CD4-positive, alpha-beta memory T cell (primary cell): ENCODE data around the gene MORN1. TPM values are rescaled to one million over a fixed set of nuclear protein-coding genes. Genes with fewer than 3 reads are reported as not detected.
"Not testable (repeated sequence)": the region's sequence is repeated elsewhere in the genome, so short reads cannot be mapped to it uniquely, and the experiment has no call there.

Experiments used
- CTCF ChIA-PET: fragments of 350-600 bp; sonication (Branson Sonifier 250); formaldehyde crosslinking; loops from one replicate; lab custom pipeline; 2021; ENCODE audit warnings: inconsistent platforms; ENCODE audit not compliant: partially characterized antibody; lab: Charles Lee
- POLR2A ChIA-PET: fragments of 350-600 bp; sonication (Branson Sonifier 250); formaldehyde crosslinking; loops from one replicate; lab custom pipeline; 2021; ENCODE audit not compliant: partially characterized antibody; lab: Charles Lee
- DNase-seq, 5 donors: peaks; one replicate each; pipeline versions ENCODE4 v3.0.0 to v3.0.0-alpha.2; 2020 to 2022; ENCODE audit warnings: mixed read lengths in 1 of 5
- H3K27ac ChIP-seq: one replicate; pipeline ENCODE4 v1.7.0; 2013; ENCODE audit warnings: low read depth, low read length
- H3K27me3 ChIP-seq: 2 replicates; pipeline ENCODE4 v1.7.0; 2013; ENCODE audit warnings: mild to moderate bottlenecking, low read length, moderate library complexity; ENCODE audit not compliant: insufficient read depth
- H3K36me3 ChIP-seq: 2 replicates; pipeline ENCODE4 v1.7.0; 2013; ENCODE audit warnings: mild to moderate bottlenecking, low read length, moderate library complexity; ENCODE audit not compliant: insufficient read depth
- H3K4me1 ChIP-seq: 2 replicates; pipeline ENCODE4 v1.7.0; 2013; ENCODE audit warnings: mild to moderate bottlenecking, low read length, moderate library complexity; ENCODE audit not compliant: insufficient read depth
- H3K4me3 ChIP-seq, 2 donors: one replicate each; pipeline ENCODE4 v1.7.0; 2013; ENCODE audit warnings: low read length in 2 of 2, mild to moderate bottlenecking in 1 of 2
- H3K9me3 ChIP-seq, 2 donors: one replicate each; pipeline ENCODE4 v1.7.0; 2013; ENCODE audit warnings: low read length in 2 of 2, control low read depth in 1 of 2; ENCODE audit not compliant: control insufficient read depth in 1 of 2
- H3K27ac Mint-ChIP-seq, 7 donors: one replicate each; pipeline ENCODE4 v1.8.0; 2020 to 2021; ENCODE audit warnings: mixed read lengths in 7 of 7, mild to moderate bottlenecking in 6 of 7, inconsistent platforms in 3 of 7, moderate library complexity in 3 of 7
- H3K27me3 Mint-ChIP-seq, 2 donors: one replicate each; pipeline ENCODE4 v1.8.0; 2020 to 2021; ENCODE audit warnings: mixed read lengths in 2 of 2
- H3K36me3 Mint-ChIP-seq, 2 donors: one replicate each; pipeline ENCODE4 v1.8.0; 2020 to 2021; ENCODE audit warnings: mixed read lengths in 2 of 2, inconsistent platforms in 1 of 2, mild to moderate bottlenecking in 1 of 2
- H3K4me1 Mint-ChIP-seq, 4 donors: one replicate each; pipeline ENCODE4 v1.8.0; 2020 to 2021; ENCODE audit warnings: mixed read lengths in 4 of 4, mild to moderate bottlenecking in 1 of 4
- H3K4me3 Mint-ChIP-seq, 8 donors: one replicate each; pipeline ENCODE4 v1.8.0; 2020 to 2021; ENCODE audit warnings: mixed read lengths in 8 of 8, mild to moderate bottlenecking in 7 of 8, moderate library complexity in 6 of 8, inconsistent platforms in 3 of 8
- H3K9me3 Mint-ChIP-seq, 8 donors: one replicate each; pipeline ENCODE4 v1.8.0; 2020 to 2021; ENCODE audit warnings: mixed read lengths in 8 of 8, mild to moderate bottlenecking in 5 of 8, inconsistent platforms in 3 of 8, moderate library complexity in 1 of 8
- intact Hi-C: fragments of 100-400 bp; cut with micrococcal nuclease; formaldehyde crosslinking; loops from one replicate; pipeline ENCODE4 v1.15.1; 2023
- polyA plus RNA-seq, 2 donors: library from polyadenylated mRNA; unstranded; fragments of 300-500 nt; fragmentation: Illumina TruSeq; gene quantifications; one replicate each; pipeline ENCODE4 v1.2.3, GENCODE V29; 2021
- total RNA-seq, 2 experiments: library from RNA; stranded (reverse); gene quantifications; one replicate each; pipeline ENCODE4 v1.2.3, GENCODE V29; 2021

The MORN1 gene
- total RNA-seq (10 to 100 TPM; 12.5 to 15.3 TPM), polyA plus RNA-seq (1 to 10 TPM; 1.9 to 2.2 TPM)

- intact Hi-C loops: loop anchor here (1.0 to 2.0 kb wide), 9 partner anchors 21 to 258 kb away; partner anchors contain the start of genes FAAP20, PANK4, PEX10 and PRXL2B
- peak within 1 kb of the TSS; percentile 87 to 95 (median 93) for H3K27ac Mint-ChIP-seq
- H3K27ac ChIP-seq: peak within 1 kb of the TSS; percentile 76
- DNase-seq: peak; percentile 98 to 100 (median 99)
- peaks cover 37% of the 10 kb centered on the region for H3K4me1 ChIP-seq
- H3K36me3 Mint-ChIP-seq: peaks cover 7 to 34% of the 10 kb centered on the region in 2 donors
- peak within 1 kb of the TSS; percentile 57 to 75 for H3K4me3 ChIP-seq
- CTCF ChIA-PET: interaction anchor here (1.0 to 2.5 kb wide), 7 partner anchors 10 to 217 kb away, joined by 3 to 12 read pairs (median 4); partner anchors contain the start of genes FAAP20 and TNFRSF14
- peak within 1 kb of the TSS; percentile 85 to 93 (median 90) for H3K4me3 Mint-ChIP-seq
- no peaks in the 10 kb centered on the region for H3K9me3 ChIP-seq
- no peaks in the 10 kb centered on the region for H3K9me3 Mint-ChIP-seq
- H3K27me3 Mint-ChIP-seq: no peaks in the 10 kb centered on the region
- peaks cover 10% of the 10 kb centered on the region for H3K36me3 ChIP-seq
- POLR2A ChIA-PET: interaction anchor here (0.7 to 2.5 kb wide), 33 partner anchors 9 to 776 kb away, joined by 3 to 32 read pairs (median 5); partner anchors contain the start of genes FAAP20, MIB2, PANK4 and PEX10
- peaks cover 20 to 49% (median 38%) of the 10 kb centered on the region in 4 donors for H3K4me1 Mint-ChIP-seq
- no peaks in the 10 kb centered on the region for H3K27me3 ChIP-seq
Measured at GRCh38 chr1:2391041-2391930, at the start of gene MORN1, which contains the start of gene RER1. Gene MORN1, minus strand, starts transcription at chr1:2391554. Its CDS starts 21 bp downstream, at chr1:2391533. Gene RER1, plus strand, starts transcription at chr1:2391841. Its CDS starts 3,950 bp downstream, at chr1:2395791.

- POLR2A ChIA-PET, H3K4me1 ChIP-seq, H3K4me1 Mint-ChIP-seq, H3K27me3 Mint-ChIP-seq, CTCF ChIA-PET, DNase-seq, H3K36me3 ChIP-seq, H3K36me3 Mint-ChIP-seq, intact Hi-C loops, H3K4me3 ChIP-seq, H3K9me3 ChIP-seq, H3K27ac ChIP-seq, H3K27ac Mint-ChIP-seq, H3K9me3 Mint-ChIP-seq, H3K4me3 Mint-ChIP-seq, H3K27me3 ChIP-seq: not testable (repeated sequence)
Measured at GRCh38 chr1:2440346-2440745, 49.0 kb upstream of the MORN1 start.

- POLR2A ChIA-PET: no interaction called here
Measured at GRCh38 chr1:2439369-2439768, 48.0 kb upstream of the MORN1 start.

GRCh38 chr1:2438641-2439040 lies 47.3 kb upstream of the MORN1 start:
- H3K27ac Mint-ChIP-seq: no peak overlapping the region
- H3K4me1 Mint-ChIP-seq: peaks cover 0 to 5% (median 1%) of the 10 kb centered on the region in 4 donors

More at GRCh38 chr1:2439369-2439768, 48.0 kb upstream of the MORN1 start:
- no peak overlapping the region for H3K4me3 ChIP-seq
- DNase-seq: no peak
- peak overlapping the region in 1 of 7 donors; percentile 10 for H3K27ac Mint-ChIP-seq
- no peaks in the 10 kb centered on the region for H3K9me3 ChIP-seq
- peaks cover 0 to 2% (median 0%) of the 10 kb centered on the region in 8 donors for H3K9me3 Mint-ChIP-seq
- peaks cover 0 to 5% (median 1%) of the 10 kb centered on the region in 4 donors for H3K4me1 Mint-ChIP-seq
- H3K36me3 ChIP-seq: no peaks in the 10 kb centered on the region
- CTCF ChIA-PET: no interaction called here
- peaks cover 5% of the 10 kb centered on the region for H3K4me1 ChIP-seq
- H3K27ac ChIP-seq: no peak overlapping the region
- no peak overlapping the region for H3K4me3 Mint-ChIP-seq
- peaks cover 0 to 2% of the 10 kb centered on the region in 2 donors for H3K27me3 Mint-ChIP-seq
- intact Hi-C loops: no loop called here
- H3K36me3 Mint-ChIP-seq: no peaks in the 10 kb centered on the region
- H3K27me3 ChIP-seq: peaks cover 5% of the 10 kb centered on the region

GRCh38 chr1:2438038-2438437 lies 46.7 kb upstream of the MORN1 start:
- H3K27ac Mint-ChIP-seq: peak overlapping the region in 1 of 7 donors; percentile 53
- no peak overlapping the region for H3K4me3 ChIP-seq
- POLR2A ChIA-PET: no interaction called here

More at GRCh38 chr1:2438641-2439040, 47.3 kb upstream of the MORN1 start:
- H3K27me3 Mint-ChIP-seq: peaks cover 0 to 2% of the 10 kb centered on the region in 2 donors
- no peak overlapping the region for H3K4me3 Mint-ChIP-seq
- no peak for DNase-seq
- Histone ChIP-seq H3K27ac (no peak overlapping the region), H3K36me3 (no peaks in the 10 kb centered on the region), H3K4me3 (no peak overlapping the region), H3K27me3 (peaks cover 5% of the 10 kb centered on the region), H3K4me1 (no peaks in the 10 kb centered on the region), H3K9me3 (no peaks in the 10 kb centered on the region)
- ChIA-PET POLR2A (no interaction called here), CTCF (no interaction called here)
- H3K9me3 Mint-ChIP-seq: peaks cover 0 to 2% (median 0%) of the 10 kb centered on the region in 8 donors
- no peaks in the 10 kb centered on the region for H3K36me3 Mint-ChIP-seq
- intact Hi-C loops: no loop called here

GRCh38 chr1:2437617-2438016 lies 46.3 kb upstream of the MORN1 start:
- Histone ChIP-seq H3K36me3 (no peaks in the 10 kb centered on the region), H3K27ac (no peak overlapping the region), H3K9me3 (no peaks in the 10 kb centered on the region), H3K27me3 (peaks cover under 1% of the 10 kb centered on the region), H3K4me3 (no peak overlapping the region), H3K4me1 (no peaks in the 10 kb centered on the region)
- POLR2A ChIA-PET: no interaction called here
- Mint-ChIP-seq H3K27ac (peak overlapping the region in 4 of 7 donors; percentile 1 to 53 (median 14)), H3K36me3 (no peaks in the 10 kb centered on the region), H3K4me3 (no peak overlapping the region), H3K4me1 (peaks cover 0 to 5% (median 1%) of the 10 kb centered on the region in 4 donors), H3K9me3 (peaks cover 0 to 2% (median 0%) of the 10 kb centered on the region in 8 donors), H3K27me3 (no peaks in the 10 kb centered on the region)
- CTCF ChIA-PET: no interaction called here
- no peak for DNase-seq
- intact Hi-C loops: no loop called here

More at GRCh38 chr1:2438038-2438437, 46.7 kb upstream of the MORN1 start:
- H3K4me1 ChIP-seq: no peaks in the 10 kb centered on the region
- Mint-ChIP-seq H3K4me1 (peaks cover 0 to 5% (median 1%) of the 10 kb centered on the region in 4 donors), H3K9me3 (peaks cover 0 to 2% (median 0%) of the 10 kb centered on the region in 8 donors), H3K27me3 (peaks cover 0 to 2% of the 10 kb centered on the region in 2 donors), H3K36me3 (no peaks in the 10 kb centered on the region), H3K4me3 (no peak overlapping the region)
- H3K36me3 ChIP-seq: no peaks in the 10 kb centered on the region
- H3K27ac ChIP-seq: no peak overlapping the region
- CTCF ChIA-PET: no interaction called here
- intact Hi-C loops: no loop called here
- no peaks in the 10 kb centered on the region for H3K9me3 ChIP-seq
- DNase-seq: no peak
- H3K27me3 ChIP-seq: peaks cover 5% of the 10 kb centered on the region

- no peaks in the 10 kb centered on the region for H3K36me3 Mint-ChIP-seq
- no peak for DNase-seq
- Histone ChIP-seq H3K9me3 (no peaks in the 10 kb centered on the region), H3K36me3 (no peaks in the 10 kb centered on the region), H3K4me1 (no peaks in the 10 kb centered on the region), H3K27me3 (no peaks in the 10 kb centered on the region), H3K27ac (no peak overlapping the region), H3K4me3 (no peak overlapping the region)
- peaks cover 0 to 2% (median 0%) of the 10 kb centered on the region in 8 donors for H3K9me3 Mint-ChIP-seq
- intact Hi-C loops: no loop called here
- ChIA-PET CTCF (no interaction called here), POLR2A (no interaction called here)
- no peaks in the 10 kb centered on the region for H3K27me3 Mint-ChIP-seq
- no peak overlapping the region for H3K4me3 Mint-ChIP-seq
- H3K4me1 Mint-ChIP-seq: peaks cover 0 to 5% (median 1%) of the 10 kb centered on the region in 4 donors
- no peak overlapping the region for H3K27ac Mint-ChIP-seq
Measured at GRCh38 chr1:2436876-2437275, 45.5 kb upstream of the MORN1 start.
